Karpas-422 (cell line): ENCODE data around the gene NFAM1. TPM values are rescaled to one million over a fixed set of nuclear protein-coding genes. Genes with fewer than 3 reads are reported as not detected.

ENCODE experiments used
- DNase-seq: peaks from one replicate; pipeline ENCODE4 v3.0.0-alpha.2; 2015
- H2AFZ ChIP-seq: fragments of 200-600 bp; sonication (generic); 2 replicates; pipeline ENCODE4 v1.6.1; 2014; ENCODE audit warnings: antibody characterized with exemption, low read length, mixed read lengths
- H3K27ac ChIP-seq: fragments of 200-600 bp; sonication (generic); 2 replicates; pipeline ENCODE4 v1.5.1; 2014; ENCODE audit warnings: mild to moderate bottlenecking, low read length, moderate library complexity
- H3K27me3 ChIP-seq: fragments of 200-600 bp; sonication (generic); 2 replicates; pipeline ENCODE4 v1.6.1; 2014; ENCODE audit warnings: low read length, mixed read lengths
- H3K36me3 ChIP-seq: fragments of 200-600 bp; sonication (generic); 2 replicates; pipeline ENCODE4 v1.6.1; 2014; ENCODE audit warnings: low read length, mixed read lengths; ENCODE audit not compliant: insufficient read depth
- H3K4me1 ChIP-seq: fragments of 200-600 bp; sonication (generic); 2 replicates; pipeline ENCODE4 v1.6.1; 2014; ENCODE audit warnings: mild to moderate bottlenecking, low read length, mixed read lengths
- H3K4me2 ChIP-seq: fragments of 200-600 bp; sonication (generic); 2 replicates; pipeline ENCODE4 v1.6.1; 2014; ENCODE audit warnings: low read length, low read depth, mild to moderate bottlenecking; ENCODE audit not compliant: poor library complexity, severe bottlenecking
- H3K4me3 ChIP-seq: fragments of 200-600 bp; sonication (generic); 2 replicates; pipeline ENCODE4 v1.5.1; 2014; ENCODE audit warnings: mild to moderate bottlenecking, antibody characterized with exemption, low read length, mixed read lengths
- H3K79me2 ChIP-seq: fragments of 200-600 bp; sonication (generic); 2 replicates; pipeline ENCODE4 v1.6.1; 2014; ENCODE audit warnings: mild to moderate bottlenecking, low read length, mixed read lengths
- H3K9ac ChIP-seq: fragments of 200-600 bp; sonication (generic); 2 replicates; pipeline ENCODE4 v1.6.0; 2014; ENCODE audit warnings: low read length
- H3K9me2 ChIP-seq: fragments of 200-600 bp; sonication (generic), shearing (Covaris generic); replicated peaks from 2 replicates; pipeline ENCODE4 v1.6.0; 2014; ENCODE audit warnings: mild to moderate bottlenecking, low read length, moderate library complexity; ENCODE audit not compliant: insufficient read depth
- H3K9me3 ChIP-seq: fragments of 300-700, 200-600 bp; sonication (generic); 2 replicates; pipeline ENCODE4 v1.6.1; 2014; ENCODE audit warnings: low read length, mixed read lengths
- H4K20me1 ChIP-seq: fragments of 200-600 bp; sonication (generic); 2 replicates; pipeline ENCODE4 v1.6.1; 2014; ENCODE audit warnings: mild to moderate bottlenecking, antibody characterized with exemption, low read length, low read depth; ENCODE audit not compliant: insufficient read depth
- total RNA-seq: library from RNA; depleted of rRNA; stranded (reverse); fragments of >200 nt; shearing (Covaris generic); gene quantifications from 2 replicates; pipeline ENCODE4 v1.2.3, GENCODE V29; 2014; ENCODE audit warnings: low replicate concordance

NFAM1 gene
- total RNA-seq, 1 experiment from 2014 or later: not detected

DNA sequence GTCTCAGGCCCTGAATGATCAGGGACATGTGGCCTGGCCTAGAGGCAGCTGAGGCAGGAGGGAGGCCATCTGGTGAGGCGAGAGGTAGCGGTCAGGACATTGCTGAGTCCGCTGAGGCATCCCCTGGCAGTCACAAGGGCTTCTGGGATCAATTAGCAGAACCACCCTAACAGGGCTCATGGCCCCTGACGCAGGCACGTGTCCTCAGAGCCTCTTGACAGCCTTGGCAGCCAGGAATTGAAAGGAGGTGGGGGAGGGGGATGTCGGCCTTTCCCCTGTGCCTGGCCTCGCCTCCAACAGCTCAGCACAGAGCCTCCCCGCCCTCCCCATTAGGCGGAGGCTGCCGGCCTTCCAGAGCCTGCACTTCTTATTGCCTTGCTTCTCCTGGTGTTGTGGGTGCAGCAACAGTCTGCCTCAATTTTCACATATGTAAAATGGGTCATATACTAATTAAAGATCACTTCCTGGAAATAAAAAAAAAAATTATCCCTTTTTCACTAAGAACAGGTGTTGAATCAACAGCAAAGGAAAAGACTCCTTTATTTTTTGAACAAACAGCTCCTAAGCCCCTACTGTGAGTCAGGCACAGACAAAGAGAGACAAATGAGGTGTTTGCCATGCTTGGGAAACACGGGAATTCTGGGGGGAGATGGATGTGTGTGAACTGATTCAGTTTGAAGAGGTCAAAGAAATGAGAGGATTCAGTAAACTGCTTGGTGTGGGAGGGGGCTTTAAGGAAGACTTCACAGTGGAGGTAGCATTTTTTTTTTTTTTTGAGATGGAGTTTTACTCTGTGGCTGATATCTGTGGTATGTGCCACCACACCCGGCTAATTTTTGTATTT lies 55.3 kb downstream of the NFAM1 start:
- Histone ChIP-seq H4K20me1 (no peaks in the 10 kb centered on the region), H3K9me3 (no peaks in the 10 kb centered on the region), H3K36me3 (no peaks in the 10 kb centered on the region), H3K9ac (no peak overlapping the region), H3K27me3 (no peaks in the 10 kb centered on the region), H3K79me2 (no peaks in the 10 kb centered on the region), H3K27ac (no peak overlapping the region), H3K4me1 (peaks cover 25% of the 10 kb centered on the region), H2AFZ (no peak overlapping the region), H3K4me3 (no peak overlapping the region), H3K9me2 (no peaks in the 10 kb centered on the region), H3K4me2 (no peak overlapping the region)
- no peak for DNase-seq

GRCh38 chr22:42375982-42376381 lies 56.2 kb downstream of the NFAM1 start:
- Histone ChIP-seq H3K9me2 (no peaks in the 10 kb centered on the region), H3K27me3 (no peaks in the 10 kb centered on the region), H2AFZ (no peak overlapping the region), H3K4me2 (no peak overlapping the region), H3K36me3 (no peaks in the 10 kb centered on the region), H3K79me2 (no peaks in the 10 kb centered on the region), H3K4me3 (no peak overlapping the region), H3K27ac (no peak overlapping the region), H3K9ac (no peak overlapping the region), H3K4me1 (peaks cover 21% of the 10 kb centered on the region), H3K9me3 (no peaks in the 10 kb centered on the region), H4K20me1 (no peaks in the 10 kb centered on the region)
- DNase-seq: no peak

DNA sequence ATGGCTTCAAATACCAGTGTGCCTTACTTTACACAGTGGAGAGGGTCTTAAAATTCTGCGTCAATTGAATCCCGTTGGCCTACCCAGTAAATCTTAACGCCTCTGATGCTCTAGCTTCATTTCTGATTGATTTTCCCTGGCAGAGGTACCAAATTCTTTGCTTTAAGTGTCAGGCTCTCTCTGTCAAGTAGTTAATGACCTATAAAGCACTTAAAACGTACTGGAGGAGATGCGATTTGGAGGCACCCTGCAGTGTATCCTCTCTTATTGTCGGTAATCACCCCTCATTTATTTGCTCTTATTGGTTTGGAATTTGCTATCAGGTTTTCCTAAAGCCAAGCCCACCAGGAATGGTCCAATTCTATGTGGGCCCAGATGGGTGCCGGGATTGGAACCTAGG lies 59.2 kb downstream of the NFAM1 start:
- Histone ChIP-seq H4K20me1 (no peaks in the 10 kb centered on the region), H3K4me3 (no peak overlapping the region), H3K9ac (no peak overlapping the region), H2AFZ (no peak overlapping the region), H3K27me3 (0 out of 2 replicates have a peak, but pooled peaks cover 2% of the 10 kb centered on the region), H3K36me3 (no peaks in the 10 kb centered on the region), H3K4me2 (no peak overlapping the region), H3K27ac (no peak overlapping the region), H3K9me3 (no peaks in the 10 kb centered on the region), H3K9me2 (no peaks in the 10 kb centered on the region), H3K4me1 (peaks cover 28% of the 10 kb centered on the region), H3K79me2 (no peaks in the 10 kb centered on the region)
- DNase-seq: no peak

DNA sequence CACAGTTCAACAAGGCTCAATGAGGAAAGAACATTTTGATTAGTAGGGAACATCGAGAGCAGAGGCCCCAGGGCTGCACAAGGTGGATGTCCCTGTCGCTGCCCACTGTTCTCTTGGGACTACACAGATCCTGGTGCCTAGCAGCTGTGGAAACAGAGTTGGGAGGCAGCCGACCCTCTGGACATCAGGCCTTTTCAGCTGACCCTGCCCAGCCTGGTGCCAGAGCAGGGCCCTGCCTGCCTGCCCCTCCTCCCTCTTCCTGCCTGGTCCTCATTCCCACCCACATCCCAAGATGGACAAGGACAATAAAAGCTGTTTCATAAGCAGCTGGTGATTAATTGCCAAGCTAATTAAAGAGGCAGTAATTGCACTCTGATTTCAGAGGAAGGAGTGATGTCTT lies 60.7 kb downstream of the NFAM1 start:
- H3K79me2 ChIP-seq: no peaks in the 10 kb centered on the region
- H4K20me1 ChIP-seq: no peaks in the 10 kb centered on the region
- H3K27ac ChIP-seq: no peak overlapping the region
- H3K4me1 ChIP-seq: peaks cover 21% of the 10 kb centered on the region
- H2AFZ ChIP-seq: no peak overlapping the region
- no peak overlapping the region for H3K4me2 ChIP-seq
- H3K27me3 ChIP-seq: 0 out of 2 replicates have a peak, but pooled peaks cover 2% of the 10 kb centered on the region
- no peak overlapping the region for H3K9ac ChIP-seq
- DNase-seq: no peak
- no peaks in the 10 kb centered on the region for H3K9me3 ChIP-seq
- H3K4me3 ChIP-seq: no peak overlapping the region
- no peaks in the 10 kb centered on the region for H3K36me3 ChIP-seq
- no peaks in the 10 kb centered on the region for H3K9me2 ChIP-seq

- Histone ChIP-seq H3K4me2 (no peak overlapping the region), H3K4me3 (no peak overlapping the region), H3K9me2 (no peaks in the 10 kb centered on the region), H3K9me3 (no peaks in the 10 kb centered on the region), H4K20me1 (no peaks in the 10 kb centered on the region), H3K4me1 (peaks cover 19% of the 10 kb centered on the region), H2AFZ (no peak overlapping the region), H3K36me3 (no peaks in the 10 kb centered on the region), H3K79me2 (no peaks in the 10 kb centered on the region), H3K9ac (no peak overlapping the region), H3K27me3 (0 out of 2 replicates have a peak, but pooled peaks cover 2% of the 10 kb centered on the region), H3K27ac (no peak overlapping the region)
- DNase-seq: no peak
These were observed 61.1 kb downstream of the NFAM1 start for GRCh38 chr22:42371099-42371498.

GRCh38 chr22:42369250-42370041 lies 62.8 kb downstream of the NFAM1 start:
- H4K20me1 ChIP-seq: no peaks in the 10 kb centered on the region
- peak overlapping the region; percentile 65 for H3K4me3 ChIP-seq
- DNase-seq: peak; percentile 96
- peak overlapping the region; percentile 82 for H2AFZ ChIP-seq
- 0 out of 2 replicates have a peak, but pooled peaks cover 2% of the 10 kb centered on the region for H3K27me3 ChIP-seq
- H3K27ac ChIP-seq: no peak overlapping the region
- no peaks in the 10 kb centered on the region for H3K36me3 ChIP-seq
- no peaks in the 10 kb centered on the region for H3K79me2 ChIP-seq
- H3K9me3 ChIP-seq: no peaks in the 10 kb centered on the region
- H3K9ac ChIP-seq: peak overlapping the region; percentile 61
- H3K4me2 ChIP-seq: peak overlapping the region; percentile 68
- no peaks in the 10 kb centered on the region for H3K9me2 ChIP-seq
- peaks cover 14% of the 10 kb centered on the region for H3K4me1 ChIP-seq

- peaks cover 14% of the 10 kb centered on the region for H3K4me1 ChIP-seq
- no peak overlapping the region for H3K9ac ChIP-seq
- no peaks in the 10 kb centered on the region for H3K9me3 ChIP-seq
- H2AFZ ChIP-seq: no peak overlapping the region
- no peaks in the 10 kb centered on the region for H3K79me2 ChIP-seq
- no peaks in the 10 kb centered on the region for H4K20me1 ChIP-seq
- H3K4me3 ChIP-seq: no peak overlapping the region
- no peaks in the 10 kb centered on the region for H3K9me2 ChIP-seq
- no peaks in the 10 kb centered on the region for H3K36me3 ChIP-seq
- 0 out of 2 replicates have a peak, but pooled peaks cover 2% of the 10 kb centered on the region for H3K27me3 ChIP-seq
- no peak overlapping the region for H3K4me2 ChIP-seq
- H3K27ac ChIP-seq: no peak overlapping the region
- no peak for DNase-seq
These were observed 63.6 kb downstream of the NFAM1 start for GRCh38 chr22:42368379-42369249.
